GM12874 (cell line): ENCODE measurements around the gene C14orf93.

Experiments
- CTCF ChIP-seq: IDR thresholded peaks from 2 replicates; pipeline ENCODE4 v1.5.1; 2011; ENCODE audit warnings: low read depth, mild to moderate bottlenecking, control low read depth, low read length, moderate library complexity; ENCODE audit not compliant: insufficient read depth

The C14orf93 gene

DNA sequence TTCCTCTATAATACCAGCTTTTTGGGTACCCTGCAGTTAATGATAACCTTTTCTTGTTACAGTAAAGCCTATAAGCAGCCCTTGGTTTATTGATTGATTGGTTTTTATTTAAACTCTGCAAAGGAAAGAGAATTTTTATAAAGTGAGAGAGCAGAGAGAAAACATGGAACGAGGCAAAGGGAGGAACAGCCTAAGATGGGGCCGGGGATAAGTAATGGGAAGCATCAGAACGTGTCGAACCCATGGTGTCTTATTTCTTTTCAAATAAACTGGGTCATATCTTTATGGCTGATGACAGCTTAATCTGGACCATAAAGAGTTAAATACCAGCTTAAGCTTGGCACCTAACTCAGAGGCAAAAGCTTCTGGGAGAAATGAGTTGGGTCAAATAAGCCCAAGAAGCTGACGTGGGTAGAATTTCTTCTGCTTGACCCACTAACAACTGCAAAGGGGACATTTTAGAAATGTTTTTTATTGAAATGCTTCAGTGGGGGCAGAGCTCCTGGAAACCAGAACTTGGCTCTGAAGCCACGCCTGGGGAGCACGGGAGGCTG, 12.0 kb upstream of the C14orf93 start:
- no peak for TF ChIP-seq CTCF

- TF ChIP-seq CTCF: no peak
Measured at GRCh38 chr14:23021434-23021833, 11.5 kb upstream of the C14orf93 start.

GRCh38 chr14:23020143-23021128, 10.5 kb upstream of the C14orf93 start:
- no peak for TF ChIP-seq CTCF

DNA sequence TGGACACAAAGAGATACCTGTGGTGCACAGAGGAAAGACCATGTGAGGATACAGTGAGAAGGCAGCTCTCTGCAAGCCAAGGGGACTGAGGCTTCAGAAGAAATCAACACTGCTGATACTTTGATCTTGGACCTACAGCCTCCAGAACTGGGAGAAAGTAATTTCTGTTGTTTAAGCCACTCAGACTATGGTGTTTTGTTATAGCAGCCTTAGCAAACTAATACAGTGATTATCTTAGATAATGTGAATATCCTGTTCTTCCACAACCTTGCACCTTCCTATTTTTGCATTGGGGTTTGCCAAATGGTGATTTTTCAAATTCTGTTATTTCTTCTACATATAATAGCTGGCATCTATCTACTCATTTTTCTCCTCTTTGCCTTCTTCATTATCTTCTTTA, 8.2 kb upstream of the C14orf93 start:
- no peak for TF ChIP-seq CTCF

- TF ChIP-seq CTCF: no peak
Measured at GRCh38 chr14:23017091-23017490, 7.1 kb upstream of the C14orf93 start.

- TF ChIP-seq CTCF: no peak
Measured at GRCh38 chr14:23015618-23016017, 5.7 kb upstream of the C14orf93 start.

GRCh38 chr14:23013054-23013748, 3.3 kb upstream of the C14orf93 start:
- TF ChIP-seq CTCF: no peak
